Heart left ventricle (tissue), 13 donors: ENCODE results near the gene DDB1.

Source experiments
- POLR2A ChIP-seq, 2 donors: fragments of 450-650 bp; IDR thresholded peaks; one replicate each; pipeline ENCODE4 v1.6.1; 2017; ENCODE audit warnings: antibody characterized with exemption in 2 of 2, mild to moderate bottlenecking in 2 of 2, moderate library complexity in 2 of 2
- TF ChIP-seq, protein P1 (sequence below), 12 donors: fragments of 200-600 bp; sonication (generic) in 4 of 12; IDR thresholded peaks; one replicate each; pipeline versions ENCODE4 v1.5.0 to v1.8.0; 2018 to 2022; ENCODE audit warnings: antibody characterized with exemption in 12 of 12, mild to moderate bottlenecking in 5 of 12
- donor health status: ischemic (EF 13 %, LVEDD 7.1; RV severe dilation, severe dysfunction).
- donor health status: DM: no; HTN: yes; CAD: no.
- donor health status: DM: no; HTN: no; CAD: no.
- donor health status: ischemic (EF 25% LVEDD 6.9; RV normal size, moderate dysfunction).
- donor health status: ischemic (EF 25% LVEDD 5.7; RV mildly dilated, moderate dysfunction).
- donor health status: ischemic (EF 35%, LVEDD 5.7; RV mildly dilated, moderate dysfunction).
- donor health status: nonischemic (EF 11% LVEDD 7.7; RV severe dilation, severe dysfunction).
- donor health status: DM: yes; HTN: yes; CAD: no.
- donor health status: PGD.
- donor health status: ischemic (EF 29% LVEDD 5.4; RV normal size, mild dysfunction).
- donor health status: nonischemic (EF 23%, LVEDD 6.1; RV moderate dilation, normal function).

DNA sequence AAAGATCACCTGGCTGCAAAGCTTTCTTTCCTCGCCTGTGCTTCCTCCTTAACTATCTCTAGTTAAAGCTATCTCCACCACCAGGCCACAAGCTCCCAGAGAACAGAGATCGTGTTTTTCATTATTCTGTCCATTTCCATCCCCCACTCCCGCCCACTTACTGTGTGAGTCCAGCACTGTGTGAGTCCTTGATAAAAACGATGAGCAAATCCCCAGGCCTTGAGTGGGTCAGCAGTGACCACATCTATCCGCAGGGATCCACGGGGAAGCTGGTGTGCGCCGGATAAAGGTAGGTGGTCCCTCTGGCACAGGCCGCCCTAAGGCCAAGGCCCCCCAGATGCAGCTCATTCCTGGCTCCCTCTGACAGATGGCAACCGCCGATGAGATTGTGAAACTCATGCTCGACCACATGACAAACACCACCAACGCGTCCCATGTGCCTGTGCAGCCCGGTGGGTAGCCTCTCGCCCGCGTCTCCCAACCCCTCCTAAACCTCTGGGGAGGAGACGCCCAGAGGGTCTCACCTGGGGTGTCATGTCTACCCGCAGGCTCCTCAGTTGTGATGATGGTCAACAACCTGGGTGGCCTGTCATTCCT lies 9.4 kb upstream of the DDB1 start:
- no peak for TF ChIP-seq POLR2A (IDR thresholded peaks at IDR 0.05)
- TF ChIP-seq, protein P1, sequence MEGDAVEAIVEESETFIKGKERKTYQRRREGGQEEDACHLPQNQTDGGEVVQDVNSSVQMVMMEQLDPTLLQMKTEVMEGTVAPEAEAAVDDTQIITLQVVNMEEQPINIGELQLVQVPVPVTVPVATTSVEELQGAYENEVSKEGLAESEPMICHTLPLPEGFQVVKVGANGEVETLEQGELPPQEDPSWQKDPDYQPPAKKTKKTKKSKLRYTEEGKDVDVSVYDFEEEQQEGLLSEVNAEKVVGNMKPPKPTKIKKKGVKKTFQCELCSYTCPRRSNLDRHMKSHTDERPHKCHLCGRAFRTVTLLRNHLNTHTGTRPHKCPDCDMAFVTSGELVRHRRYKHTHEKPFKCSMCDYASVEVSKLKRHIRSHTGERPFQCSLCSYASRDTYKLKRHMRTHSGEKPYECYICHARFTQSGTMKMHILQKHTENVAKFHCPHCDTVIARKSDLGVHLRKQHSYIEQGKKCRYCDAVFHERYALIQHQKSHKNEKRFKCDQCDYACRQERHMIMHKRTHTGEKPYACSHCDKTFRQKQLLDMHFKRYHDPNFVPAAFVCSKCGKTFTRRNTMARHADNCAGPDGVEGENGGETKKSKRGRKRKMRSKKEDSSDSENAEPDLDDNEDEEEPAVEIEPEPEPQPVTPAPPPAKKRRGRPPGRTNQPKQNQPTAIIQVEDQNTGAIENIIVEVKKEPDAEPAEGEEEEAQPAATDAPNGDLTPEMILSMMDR (IDR thresholded peaks at IDR 0.05): no peak
